SK-N-SH (cell line): ENCODE results near the gene FERMT1. TPM values are rescaled to one million over a fixed set of nuclear protein-coding genes. Genes with fewer than 3 reads are reported as not detected.

Experiments used
- CTCF ChIA-PET: fragments of 300-600, 350-600 bp; formaldehyde crosslinking; extraction: SDS; loops from one replicate; lab custom pipeline; 2021; lab: Yijun Ruan, JAX
- POLR2A ChIA-PET: fragments of 350-600 bp; sonication (Branson Sonifier 250); formaldehyde crosslinking; extraction: SDS; loops from one replicate; lab custom pipeline; 2020; ENCODE audit warnings: antibody characterized with exemption, inconsistent platforms; lab: Yijun Ruan, JAX
- DNase-seq: peaks from one replicate; pipeline ENCODE4 v3.0.0; 2012
- H2AFZ ChIP-seq: fragments of 200-600 bp; sonication (generic); 2 replicates; pipeline ENCODE4 v1.8.1; 2016; ENCODE audit warnings: antibody characterized with exemption, mild to moderate bottlenecking, low read depth
- H3F3A ChIP-seq: fragments of 200-600 bp; sonication (generic); replicated peaks from 2 replicates; pipeline ENCODE3; 2016; ENCODE audit warnings: antibody characterized with exemption, mild to moderate bottlenecking; ENCODE audit not compliant: insufficient read depth
- H3K27ac ChIP-seq, 2 experiments: fragments of 200-500 bp in 1 of 2; fragments of 200-600 bp in 1 of 2; sonication (Bioruptor generic) in 1 of 2; sonication (generic), shearing (Covaris generic) in 1 of 2; 2 replicates each; pipeline versions ENCODE4 v1.5.1 to v1.6.1; 2014 to 2016; ENCODE audit warnings: low read depth in 2 of 2, inconsistent platforms in 1 of 2, low read length in 1 of 2, mild to moderate bottlenecking in 1 of 2, mixed read lengths in 1 of 2
- H3K27me3 ChIP-seq: fragments of 200-600 bp; sonication (generic), shearing (Covaris generic); 2 replicates; pipeline ENCODE4 v1.6.1; 2016; ENCODE audit warnings: mixed run types; ENCODE audit not compliant: insufficient read depth
- H3K36me3 ChIP-seq, 2 experiments: fragments of 200-500 bp in 1 of 2; fragments of 200-600 bp in 1 of 2; sonication (Bioruptor generic) in 1 of 2; sonication (generic) in 1 of 2; replicated peaks in 1 of 2; 2 replicates each; pipeline versions ENCODE3 to v1.5.1; 2014 to 2016; ENCODE audit warnings: low read length in 1 of 2, mild to moderate bottlenecking in 1 of 2; ENCODE audit not compliant: insufficient read depth in 2 of 2, control insufficient read depth in 1 of 2
- H3K4me1 ChIP-seq, 2 experiments: fragments of 200-500 bp in 1 of 2; fragments of 200-600 bp in 1 of 2; sonication (Bioruptor generic) in 1 of 2; sonication (generic), shearing (Covaris generic) in 1 of 2; 2 replicates each; pipeline versions ENCODE4 v1.5.1 to v1.6.1; 2014 to 2016; ENCODE audit warnings: low read depth in 1 of 2, low read length in 1 of 2, mixed run types in 1 of 2; ENCODE audit not compliant: insufficient read depth in 2 of 2, control insufficient read depth in 1 of 2
- H3K4me2 ChIP-seq: fragments of 200-600 bp; sonication (generic), shearing (Covaris generic); 2 replicates; pipeline ENCODE4 v1.6.1; 2017; ENCODE audit warnings: mixed run types
- H3K4me3 ChIP-seq, 2 experiments: fragments of 200-500 bp in 1 of 2; fragments of 200-600 bp in 1 of 2; sonication (Bioruptor generic) in 1 of 2; sonication (generic), shearing (Covaris generic) in 1 of 2; 2 replicates each; pipeline versions ENCODE4 v1.5.1 to v1.8.1; 2014 to 2016; ENCODE audit warnings: low read depth in 2 of 2, inconsistent platforms in 1 of 2, low read length in 1 of 2, mild to moderate bottlenecking in 1 of 2, mixed read lengths in 1 of 2, moderate library complexity in 1 of 2
- H3K79me2 ChIP-seq: fragments of 200-600 bp; sonication (generic); 2 replicates; pipeline ENCODE4 v1.8.1; 2017; ENCODE audit warnings: mild to moderate bottlenecking; ENCODE audit not compliant: insufficient read depth
- H3K9ac ChIP-seq: fragments of 200-600 bp; sonication (generic); 2 replicates; pipeline ENCODE4 v1.6.1; 2017; ENCODE audit warnings: mixed run types
- H3K9me2 ChIP-seq: fragments of 200-600 bp; sonication (generic); 2 replicates; pipeline ENCODE4 v1.6.1; 2017; ENCODE audit warnings: mixed run types
- H3K9me3 ChIP-seq: fragments of 200-600 bp; sonication (generic); 2 replicates; pipeline ENCODE4 v1.6.1; 2017; ENCODE audit warnings: mixed run types, mild to moderate bottlenecking, moderate library complexity
- H4K20me1 ChIP-seq: fragments of 200-600 bp; sonication (generic); 2 replicates; pipeline ENCODE4 v1.6.1; 2017; ENCODE audit warnings: mild to moderate bottlenecking, mixed run types; ENCODE audit not compliant: insufficient read depth
- EZH2phosphoT487 ChIP-seq: fragments of 200-600 bp; sonication (generic); IDR thresholded peaks from 2 replicates; pipeline ENCODE4 v1.6.1; 2017; ENCODE audit warnings: low read depth, mixed run types, mild to moderate bottlenecking, antibody characterized with exemption, moderate library complexity, borderline replicate concordance
- FOXM1 ChIP-seq: IDR thresholded peaks from 2 replicates; pipeline ENCODE4 v1.4.0; 2012; ENCODE audit warnings: low read depth, mild to moderate bottlenecking
- RXRA ChIP-seq: IDR thresholded peaks from 2 replicates; pipeline ENCODE4 v1.4.0; 2012; ENCODE audit warnings: low read depth, mild to moderate bottlenecking, borderline replicate concordance
- TEAD4 ChIP-seq: IDR thresholded peaks from 2 replicates; pipeline ENCODE4 v1.4.0; 2012; ENCODE audit warnings: mild to moderate bottlenecking, borderline replicate concordance; ENCODE audit not compliant: insufficient read depth
- WGBS: methylation state at CpG from one replicate; pipeline ENCODE4 v1.1.6; 2017; ENCODE audit warnings: low lambda C conversion rate; 5-methylcytosine and 5-hydroxymethylcytosine counted together
- polyA plus RNA-seq, 3 experiments: library from polyadenylated mRNA; depleted of rRNA; stranded (reverse); fragments of >200 nt; gene quantifications; 2 replicates each; pipeline ENCODE4 v1.2.3, GENCODE V29; 2012
- TF ChIP-seq, protein P1 (sequence below): IDR thresholded peaks from 2 replicates; pipeline ENCODE4 v1.4.0; 2012; ENCODE audit warnings: low read depth, borderline replicate concordance
- TF ChIP-seq, protein P2 (sequence below): IDR thresholded peaks from 2 replicates; pipeline ENCODE4 v1.6.1; 2012; ENCODE audit warnings: mild to moderate bottlenecking, low read depth, low read length, moderate library complexity
- TF ChIP-seq, protein P3 (sequence below): fragments of 150-350 bp; IDR thresholded peaks from 2 replicates; pipeline ENCODE4 v1.6.1; 2017; ENCODE audit warnings: antibody characterized with exemption, low read length, low read depth, borderline replicate concordance
- TF ChIP-seq, protein P4 (sequence below): fragments of 150-350 bp; IDR thresholded peaks from 2 replicates; pipeline ENCODE4 v1.6.1; 2016; ENCODE audit warnings: mild to moderate bottlenecking, low read depth, low read length

FERMT1 gene
- polyA plus RNA-seq, 1 of the 3 experiments (the other 2 are of a cell fraction): 0.81 TPM

DNA sequence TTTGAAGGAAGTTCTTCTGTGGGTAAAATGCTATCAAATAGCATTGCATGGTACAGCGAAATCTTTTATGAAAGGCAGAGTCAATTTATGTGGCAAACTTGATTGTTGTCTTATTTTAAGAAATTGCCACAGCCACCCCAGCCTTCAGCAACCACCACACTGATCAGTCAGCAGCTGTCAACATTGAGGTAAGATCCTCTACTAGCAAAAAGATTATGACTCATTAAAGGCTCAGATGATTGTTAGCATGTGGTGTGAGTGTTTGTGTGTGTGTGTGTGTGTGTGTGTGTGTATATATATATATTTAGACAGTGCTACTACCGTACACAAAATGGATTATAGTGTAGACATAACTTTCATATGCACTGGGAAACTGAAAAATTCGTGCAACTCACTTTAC, 96.8 kb downstream of the FERMT1 start:
- H3K4me1 ChIP-seq: no peaks in the 10 kb centered on the region
- peaks cover 4% of the 10 kb centered on the region; the same call in 1 of the 2 replicates for H4K20me1 ChIP-seq
- H2AFZ ChIP-seq: no peak overlapping the region
- no peak overlapping the region for H3K4me2 ChIP-seq
- no peak overlapping the region for H3K4me3 ChIP-seq
- H3K9ac ChIP-seq: no peak overlapping the region
- no peaks in the 10 kb centered on the region for H3F3A ChIP-seq
- no peak overlapping the region for H3K27ac ChIP-seq
- WGBS: 90% methylated on average over 3 of the region's 3 CpGs
- CTCF ChIA-PET: no interaction called here
- POLR2A ChIA-PET: no interaction called here
- H3K27me3 ChIP-seq: no peaks in the 10 kb centered on the region
- H3K36me3 ChIP-seq: peaks cover 16 to 48% of the 10 kb centered on the region in 2 experiments
- TF ChIP-seq, protein P1, sequence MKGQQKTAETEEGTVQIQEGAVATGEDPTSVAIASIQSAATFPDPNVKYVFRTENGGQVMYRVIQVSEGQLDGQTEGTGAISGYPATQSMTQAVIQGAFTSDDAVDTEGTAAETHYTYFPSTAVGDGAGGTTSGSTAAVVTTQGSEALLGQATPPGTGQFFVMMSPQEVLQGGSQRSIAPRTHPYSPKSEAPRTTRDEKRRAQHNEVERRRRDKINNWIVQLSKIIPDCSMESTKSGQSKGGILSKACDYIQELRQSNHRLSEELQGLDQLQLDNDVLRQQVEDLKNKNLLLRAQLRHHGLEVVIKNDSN: no peak
- TF ChIP-seq, protein P2, sequence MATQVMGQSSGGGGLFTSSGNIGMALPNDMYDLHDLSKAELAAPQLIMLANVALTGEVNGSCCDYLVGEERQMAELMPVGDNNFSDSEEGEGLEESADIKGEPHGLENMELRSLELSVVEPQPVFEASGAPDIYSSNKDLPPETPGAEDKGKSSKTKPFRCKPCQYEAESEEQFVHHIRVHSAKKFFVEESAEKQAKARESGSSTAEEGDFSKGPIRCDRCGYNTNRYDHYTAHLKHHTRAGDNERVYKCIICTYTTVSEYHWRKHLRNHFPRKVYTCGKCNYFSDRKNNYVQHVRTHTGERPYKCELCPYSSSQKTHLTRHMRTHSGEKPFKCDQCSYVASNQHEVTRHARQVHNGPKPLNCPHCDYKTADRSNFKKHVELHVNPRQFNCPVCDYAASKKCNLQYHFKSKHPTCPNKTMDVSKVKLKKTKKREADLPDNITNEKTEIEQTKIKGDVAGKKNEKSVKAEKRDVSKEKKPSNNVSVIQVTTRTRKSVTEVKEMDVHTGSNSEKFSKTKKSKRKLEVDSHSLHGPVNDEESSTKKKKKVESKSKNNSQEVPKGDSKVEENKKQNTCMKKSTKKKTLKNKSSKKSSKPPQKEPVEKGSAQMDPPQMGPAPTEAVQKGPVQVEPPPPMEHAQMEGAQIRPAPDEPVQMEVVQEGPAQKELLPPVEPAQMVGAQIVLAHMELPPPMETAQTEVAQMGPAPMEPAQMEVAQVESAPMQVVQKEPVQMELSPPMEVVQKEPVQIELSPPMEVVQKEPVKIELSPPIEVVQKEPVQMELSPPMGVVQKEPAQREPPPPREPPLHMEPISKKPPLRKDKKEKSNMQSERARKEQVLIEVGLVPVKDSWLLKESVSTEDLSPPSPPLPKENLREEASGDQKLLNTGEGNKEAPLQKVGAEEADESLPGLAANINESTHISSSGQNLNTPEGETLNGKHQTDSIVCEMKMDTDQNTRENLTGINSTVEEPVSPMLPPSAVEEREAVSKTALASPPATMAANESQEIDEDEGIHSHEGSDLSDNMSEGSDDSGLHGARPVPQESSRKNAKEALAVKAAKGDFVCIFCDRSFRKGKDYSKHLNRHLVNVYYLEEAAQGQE: no peak
- TF ChIP-seq TEAD4: no peak
- TF ChIP-seq, protein P3, sequence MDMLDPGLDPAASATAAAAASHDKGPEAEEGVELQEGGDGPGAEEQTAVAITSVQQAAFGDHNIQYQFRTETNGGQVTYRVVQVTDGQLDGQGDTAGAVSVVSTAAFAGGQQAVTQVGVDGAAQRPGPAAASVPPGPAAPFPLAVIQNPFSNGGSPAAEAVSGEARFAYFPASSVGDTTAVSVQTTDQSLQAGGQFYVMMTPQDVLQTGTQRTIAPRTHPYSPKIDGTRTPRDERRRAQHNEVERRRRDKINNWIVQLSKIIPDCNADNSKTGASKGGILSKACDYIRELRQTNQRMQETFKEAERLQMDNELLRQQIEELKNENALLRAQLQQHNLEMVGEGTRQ: no peak
- TF ChIP-seq FOXM1: no peak
- no peak for TF ChIP-seq RXRA
- no peak for TF ChIP-seq EZH2phosphoT487
- TF ChIP-seq, protein P4, sequence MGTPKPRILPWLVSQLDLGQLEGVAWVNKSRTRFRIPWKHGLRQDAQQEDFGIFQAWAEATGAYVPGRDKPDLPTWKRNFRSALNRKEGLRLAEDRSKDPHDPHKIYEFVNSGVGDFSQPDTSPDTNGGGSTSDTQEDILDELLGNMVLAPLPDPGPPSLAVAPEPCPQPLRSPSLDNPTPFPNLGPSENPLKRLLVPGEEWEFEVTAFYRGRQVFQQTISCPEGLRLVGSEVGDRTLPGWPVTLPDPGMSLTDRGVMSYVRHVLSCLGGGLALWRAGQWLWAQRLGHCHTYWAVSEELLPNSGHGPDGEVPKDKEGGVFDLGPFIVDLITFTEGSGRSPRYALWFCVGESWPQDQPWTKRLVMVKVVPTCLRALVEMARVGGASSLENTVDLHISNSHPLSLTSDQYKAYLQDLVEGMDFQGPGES: no peak
- H3K79me2 ChIP-seq: peaks cover 61% of the 10 kb centered on the region
- H3K9me3 ChIP-seq: 0 out of 2 replicates have a peak, but pooled peaks cover 4% of the 10 kb centered on the region
- no peaks in the 10 kb centered on the region for H3K9me2 ChIP-seq
- no peak for DNase-seq

Other genes with a start within 250 kb of the FERMT1 start
- 5.2 and 10.2 TPM in 2 replicates for gene CHGB, start 211.5 kb downstream of the FERMT1 start, polyA plus RNA-seq (2012; rRNA removed)
- 16.1 and 16.8 TPM in 2 replicates for gene TRMT6, start 172.5 kb downstream of the FERMT1 start, polyA plus RNA-seq (2012; rRNA removed)
- gene MCM8, start 172.4 kb downstream of the FERMT1 start, polyA plus RNA-seq (2012; rRNA removed): 4.0 and 5.9 TPM in 2 replicates
- gene CRLS1, start 116.9 kb downstream of the FERMT1 start, polyA plus RNA-seq (2012; rRNA removed): 32.7 and 53.1 TPM in 2 replicates
- gene LRRN4, start 69.0 kb downstream of the FERMT1 start, polyA plus RNA-seq (2012; rRNA removed): 0.05 TPM in 1 of 2 replicates, not detected in the other